Measurements from ENCODE around the gene PRRG2. TPM values are rescaled to one million over a fixed set of nuclear protein-coding genes. Genes with fewer than 3 reads are reported as not detected.
A peak's percentile ranks its signal among the peaks of the same experiment; 100 is the strongest.

Gene PRRG2
- total and polyA plus RNA-seq, 9 of the 15 experiments (the other 6 are each of a cell fraction or from before 2014, with no cell fraction given): 0.06 to 1.1 (median 0.33) TPM

- TF ChIP-seq, protein P1, sequence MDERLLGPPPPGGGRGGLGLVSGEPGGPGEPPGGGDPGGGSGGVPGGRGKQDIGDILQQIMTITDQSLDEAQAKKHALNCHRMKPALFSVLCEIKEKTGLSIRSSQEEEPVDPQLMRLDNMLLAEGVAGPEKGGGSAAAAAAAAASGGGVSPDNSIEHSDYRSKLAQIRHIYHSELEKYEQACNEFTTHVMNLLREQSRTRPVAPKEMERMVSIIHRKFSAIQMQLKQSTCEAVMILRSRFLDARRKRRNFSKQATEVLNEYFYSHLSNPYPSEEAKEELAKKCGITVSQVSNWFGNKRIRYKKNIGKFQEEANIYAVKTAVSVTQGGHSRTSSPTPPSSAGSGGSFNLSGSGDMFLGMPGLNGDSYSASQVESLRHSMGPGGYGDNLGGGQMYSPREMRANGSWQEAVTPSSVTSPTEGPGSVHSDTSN (CRISPR knock-in tag; IDR thresholded peaks at IDR 0.05; ENCODE audit: low read depth): no peak
- TF ChIP-seq, protein P1 (tag; conservative IDR thresholded peaks at IDR 0.05; ENCODE audit: low read depth): no peak
- TF ChIP-seq CXXC5 (CRISPR knock-in tag; IDR thresholded peaks at IDR 0.05) (peak; percentile 82), PML (IDR thresholded peaks at IDR 0.05; ENCODE audit: low read length) (peak; percentile 66; the same call in 1 of the 2 replicates), CHD2 (IDR thresholded peaks at IDR 0.05; ENCODE audit: low read depth, low read length) (no peak), ZNF41 (CRISPR knock-in tag; conservative IDR thresholded peaks at IDR 0.05) (no peak), ZNF347 (CRISPR knock-in tag; IDR thresholded peaks at IDR 0.05; ENCODE audit: low read depth) (no peak), SMARCA5 (IDR thresholded peaks at IDR 0.05) (no peak), ZSCAN29 (IDR thresholded peaks at IDR 0.05) (no peak), GABPB1 (CRISPR knock-in tag; IDR thresholded peaks at IDR 0.05) (peak; percentile 85; the same call in 1 of the 2 replicates), ZNF24 (IDR thresholded peaks at IDR 0.05) (no peak), RB1 (IDR thresholded peaks at IDR 0.05; ENCODE audit: low read depth) (peak; percentile 70; the same call in 1 of the 2 replicates), CBFA2T2 (conservative IDR thresholded peaks at IDR 0.05) (no peak), GTF2A2 (tag; IDR thresholded peaks at IDR 0.05) (no peak), TOE1 (IDR thresholded peaks at IDR 0.05; ENCODE audit: borderline replicate concordance) (peak; percentile 63; the same call in 1 of the 2 replicates), TOE1 (CRISPR knock-in tag; IDR thresholded peaks at IDR 0.05; ENCODE audit: borderline replicate concordance, low read depth) (no peak), ZBTB9 (CRISPR knock-in tag; IDR thresholded peaks at IDR 0.05) (peak; percentile 30; the same call in 1 of the 2 replicates), POLR2AphosphoS2 (IDR thresholded peaks at IDR 0.05; ENCODE audit: low read length) (no peak)
- TF ChIP-seq, protein P2, sequence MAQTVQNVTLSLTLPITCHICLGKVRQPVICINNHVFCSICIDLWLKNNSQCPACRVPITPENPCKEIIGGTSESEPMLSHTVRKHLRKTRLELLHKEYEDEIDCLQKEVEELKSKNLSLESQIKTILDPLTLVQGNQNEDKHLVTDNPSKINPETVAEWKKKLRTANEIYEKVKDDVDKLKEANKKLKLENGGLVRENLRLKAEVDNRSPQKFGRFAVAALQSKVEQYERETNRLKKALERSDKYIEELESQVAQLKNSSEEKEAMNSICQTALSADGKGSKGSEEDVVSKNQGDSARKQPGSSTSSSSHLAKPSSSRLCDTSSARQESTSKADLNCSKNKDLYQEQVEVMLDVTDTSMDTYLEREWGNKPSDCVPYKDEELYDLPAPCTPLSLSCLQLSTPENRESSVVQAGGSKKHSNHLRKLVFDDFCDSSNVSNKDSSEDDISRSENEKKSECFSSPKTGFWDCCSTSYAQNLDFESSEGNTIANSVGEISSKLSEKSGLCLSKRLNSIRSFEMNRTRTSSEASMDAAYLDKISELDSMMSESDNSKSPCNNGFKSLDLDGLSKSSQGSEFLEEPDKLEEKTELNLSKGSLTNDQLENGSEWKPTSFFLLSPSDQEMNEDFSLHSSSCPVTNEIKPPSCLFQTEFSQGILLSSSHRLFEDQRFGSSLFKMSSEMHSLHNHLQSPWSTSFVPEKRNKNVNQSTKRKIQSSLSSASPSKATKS (CRISPR knock-in tag; IDR thresholded peaks at IDR 0.05): no peak
- TF ChIP-seq, protein P3, sequence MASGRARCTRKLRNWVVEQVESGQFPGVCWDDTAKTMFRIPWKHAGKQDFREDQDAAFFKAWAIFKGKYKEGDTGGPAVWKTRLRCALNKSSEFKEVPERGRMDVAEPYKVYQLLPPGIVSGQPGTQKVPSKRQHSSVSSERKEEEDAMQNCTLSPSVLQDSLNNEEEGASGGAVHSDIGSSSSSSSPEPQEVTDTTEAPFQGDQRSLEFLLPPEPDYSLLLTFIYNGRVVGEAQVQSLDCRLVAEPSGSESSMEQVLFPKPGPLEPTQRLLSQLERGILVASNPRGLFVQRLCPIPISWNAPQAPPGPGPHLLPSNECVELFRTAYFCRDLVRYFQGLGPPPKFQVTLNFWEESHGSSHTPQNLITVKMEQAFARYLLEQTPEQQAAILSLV (tag; IDR thresholded peaks at IDR 0.05): no peak
- TF ChIP-seq, protein P4, sequence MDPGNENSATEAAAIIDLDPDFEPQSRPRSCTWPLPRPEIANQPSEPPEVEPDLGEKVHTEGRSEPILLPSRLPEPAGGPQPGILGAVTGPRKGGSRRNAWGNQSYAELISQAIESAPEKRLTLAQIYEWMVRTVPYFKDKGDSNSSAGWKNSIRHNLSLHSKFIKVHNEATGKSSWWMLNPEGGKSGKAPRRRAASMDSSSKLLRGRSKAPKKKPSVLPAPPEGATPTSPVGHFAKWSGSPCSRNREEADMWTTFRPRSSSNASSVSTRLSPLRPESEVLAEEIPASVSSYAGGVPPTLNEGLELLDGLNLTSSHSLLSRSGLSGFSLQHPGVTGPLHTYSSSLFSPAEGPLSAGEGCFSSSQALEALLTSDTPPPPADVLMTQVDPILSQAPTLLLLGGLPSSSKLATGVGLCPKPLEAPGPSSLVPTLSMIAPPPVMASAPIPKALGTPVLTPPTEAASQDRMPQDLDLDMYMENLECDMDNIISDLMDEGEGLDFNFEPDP (CRISPR knock-in tag; IDR thresholded peaks at IDR 0.05): no peak
Observed at GRCh38 chr19:49640113-49640898, 59.2 kb downstream of the PRRG2 start, which contains the start of gene RRAS (continued).
